ENCODE measurements around the gene EPS15.

DNA sequence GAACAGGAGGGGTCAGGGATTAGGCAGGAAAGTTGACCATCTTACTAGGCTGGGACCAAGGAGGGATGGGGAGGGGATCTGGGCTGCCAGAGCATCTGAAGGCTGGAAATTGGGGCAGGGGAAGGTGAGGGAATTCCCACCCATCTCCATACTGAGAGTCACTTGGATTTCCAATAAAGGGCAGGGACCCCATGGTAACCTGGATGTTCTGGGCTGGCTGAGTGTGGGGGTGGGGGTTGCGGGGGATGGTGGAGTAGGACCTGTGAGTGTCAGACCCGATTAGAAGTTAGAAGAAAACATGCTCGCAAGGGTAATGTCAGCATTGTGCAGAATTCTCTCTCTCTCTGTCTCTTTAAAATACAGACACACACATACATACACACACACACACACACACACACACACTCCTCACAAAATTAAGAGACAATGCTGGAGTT, 40.0 kb upstream of the EPS15 start:
- TF ChIP-seq, protein P1, sequence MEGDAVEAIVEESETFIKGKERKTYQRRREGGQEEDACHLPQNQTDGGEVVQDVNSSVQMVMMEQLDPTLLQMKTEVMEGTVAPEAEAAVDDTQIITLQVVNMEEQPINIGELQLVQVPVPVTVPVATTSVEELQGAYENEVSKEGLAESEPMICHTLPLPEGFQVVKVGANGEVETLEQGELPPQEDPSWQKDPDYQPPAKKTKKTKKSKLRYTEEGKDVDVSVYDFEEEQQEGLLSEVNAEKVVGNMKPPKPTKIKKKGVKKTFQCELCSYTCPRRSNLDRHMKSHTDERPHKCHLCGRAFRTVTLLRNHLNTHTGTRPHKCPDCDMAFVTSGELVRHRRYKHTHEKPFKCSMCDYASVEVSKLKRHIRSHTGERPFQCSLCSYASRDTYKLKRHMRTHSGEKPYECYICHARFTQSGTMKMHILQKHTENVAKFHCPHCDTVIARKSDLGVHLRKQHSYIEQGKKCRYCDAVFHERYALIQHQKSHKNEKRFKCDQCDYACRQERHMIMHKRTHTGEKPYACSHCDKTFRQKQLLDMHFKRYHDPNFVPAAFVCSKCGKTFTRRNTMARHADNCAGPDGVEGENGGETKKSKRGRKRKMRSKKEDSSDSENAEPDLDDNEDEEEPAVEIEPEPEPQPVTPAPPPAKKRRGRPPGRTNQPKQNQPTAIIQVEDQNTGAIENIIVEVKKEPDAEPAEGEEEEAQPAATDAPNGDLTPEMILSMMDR (IDR thresholded peaks at IDR 0.05): no peak
- no peak for TF ChIP-seq EZH2 (IDR thresholded peaks at IDR 0.05; ENCODE audit: borderline replicate concordance, insufficient read depth, low read depth, low read length, poor library complexity, severe bottlenecking)

Data from B cell (primary cell).